Measurements from ENCODE around the gene FBXW2.

- TF ChIP-seq CTCF (IDR thresholded peaks at IDR 0.05 in 8 of 11, conservative IDR thresholded peaks at IDR 0.05 in 3 of 11) (no peak), POLR2A (IDR thresholded peaks at IDR 0.05) (no peak), POLR2AphosphoS5 (IDR thresholded peaks at IDR 0.05) (no peak)
Measured at GRCh38 chr9:120730654-120731514, 62.3 kb downstream of the FBXW2 start.
